Endothelial cell of umbilical vein (primary cell): Measurements from ENCODE around the gene PCP4L1. TPM values are rescaled to one million over a fixed set of nuclear protein-coding genes. Genes with fewer than 3 reads are reported as not detected.

Source experiments
- BruUV-seq: library from RNA; stranded (reverse); fragments of 400-500 nt; replicated peaks from 2 replicates; lab custom pipeline; 2021; lab: Mats Ljungman, UMichigan
- CTCF ChIA-PET: fragments of 300-600, 350-600 bp; sonication (Branson Sonifier 250); formaldehyde crosslinking; loops from one replicate; lab custom pipeline; 2021; ENCODE audit warnings: antibody characterized with exemption, inconsistent platforms; lab: Charles Lee
- POLR2A ChIA-PET: fragments of 300-600, 350-600 bp; sonication (Branson Sonifier 250); formaldehyde crosslinking; loops from one replicate; lab custom pipeline; 2021; ENCODE audit warnings: antibody characterized with exemption, inconsistent platforms; lab: Charles Lee
- DNase-seq: peaks from one replicate; pipeline ENCODE4 v3.0.0-alpha.2; 2011; ENCODE audit warnings: low read depth, low spot score
- FAIRE-seq: peaks from 2 replicates; lab custom pipeline; 2011; peaks lifted over from hg19 to GRCh38; lab: Jason Lieb, UNC
- H2AFZ ChIP-seq: 2 replicates; pipeline ENCODE4 v1.6.0; 2012; ENCODE audit warnings: low read depth, low read length, control low read depth, inconsistent platforms
- H3K27ac ChIP-seq: 2 replicates; pipeline ENCODE4 v1.5.1; 2011; ENCODE audit warnings: low read depth, mild to moderate bottlenecking, control low read depth, low read length, moderate library complexity; ENCODE audit not compliant: insufficient read depth
- H3K27me3 ChIP-seq, 2 experiments: 2 replicates each; pipeline versions ENCODE4 v1.6.0 to v1.6.1; 2011; ENCODE audit warnings: low read length in 2 of 2, mixed read lengths in 1 of 2; ENCODE audit not compliant: control insufficient read depth in 2 of 2, insufficient read depth in 2 of 2
- H3K36me3 ChIP-seq, 2 experiments: 2 replicates in 1 of 2; 3 replicates in 1 of 2; pipeline ENCODE4 v1.5.1; 2011; ENCODE audit warnings: low read length in 2 of 2, mild to moderate bottlenecking in 1 of 2, moderate library complexity in 1 of 2; ENCODE audit not compliant: control insufficient read depth in 2 of 2, insufficient read depth in 2 of 2; ENCODE audit errors: extremely low read depth in 1 of 2
- H3K4me1 ChIP-seq: 3 replicates; pipeline ENCODE4 v1.5.1; 2011; ENCODE audit warnings: mild to moderate bottlenecking, low read length; ENCODE audit not compliant: control insufficient read depth, insufficient read depth; ENCODE audit errors: extremely low read depth
- H3K4me2 ChIP-seq: 2 replicates; pipeline ENCODE4 v1.6.1; 2011; ENCODE audit warnings: low read length, control low read depth, mixed read lengths; ENCODE audit not compliant: insufficient read depth
- H3K4me3 ChIP-seq, 3 experiments: fragments of 200-600 bp in 1 of 3; sonication (generic), shearing (Covaris generic) in 1 of 3; replicated peaks in 1 of 3; 2 replicates each; pipeline ENCODE4 v1.5.1; 2011 to 2016; ENCODE audit warnings: control low read depth in 3 of 3, low read length in 3 of 3, mild to moderate bottlenecking in 2 of 3, inconsistent platforms in 1 of 3, low read depth in 1 of 3, moderate library complexity in 1 of 3; ENCODE audit not compliant: insufficient read depth in 1 of 3
- H3K79me2 ChIP-seq: 2 replicates; pipeline ENCODE4 v1.6.0; 2012; ENCODE audit warnings: low read length, inconsistent platforms; ENCODE audit not compliant: control insufficient read depth, insufficient read depth
- H3K9ac ChIP-seq: replicated peaks from 2 replicates; pipeline ENCODE3; 2011; ENCODE audit warnings: low read length, control low read depth; ENCODE audit not compliant: insufficient read depth; ENCODE audit errors: extremely low read depth
- H3K9me1 ChIP-seq: replicated peaks from 3 replicates; pipeline ENCODE4 v1.6.0; 2011; ENCODE audit warnings: mild to moderate bottlenecking, low read length; ENCODE audit not compliant: control insufficient read depth, insufficient read depth; ENCODE audit errors: extremely low read depth
- H3K9me3 ChIP-seq: replicated peaks from 2 replicates; pipeline ENCODE4 v1.5.1; 2012; ENCODE audit warnings: low read length, inconsistent platforms; ENCODE audit not compliant: control insufficient read depth, insufficient read depth
- H4K20me1 ChIP-seq: replicated peaks from 2 replicates; pipeline ENCODE3; 2011; ENCODE audit warnings: mild to moderate bottlenecking, low read length; ENCODE audit not compliant: control insufficient read depth, insufficient read depth; ENCODE audit errors: extremely low read depth
- EZH2 ChIP-seq: IDR thresholded peaks from 2 replicates; pipeline ENCODE4 v1.6.1; 2012; ENCODE audit warnings: borderline replicate concordance, low read depth, mild to moderate bottlenecking, moderate library complexity, low read length, inconsistent platforms; ENCODE audit not compliant: severe bottlenecking
- FOS ChIP-seq: IDR thresholded peaks from 2 replicates; pipeline ENCODE4 v1.6.1; 2011; ENCODE audit warnings: mild to moderate bottlenecking, low read length, moderate library complexity, borderline replicate concordance; ENCODE audit not compliant: insufficient read depth
- GATA2 ChIP-seq: IDR thresholded peaks from 2 replicates; pipeline ENCODE4 v1.7.0; 2011; ENCODE audit warnings: low read depth, mild to moderate bottlenecking, moderate library complexity, mixed read lengths, low read length; ENCODE audit not compliant: insufficient read length, insufficient read depth
- JUN ChIP-seq: IDR thresholded peaks from 2 replicates; pipeline ENCODE4 v1.6.1; 2011; ENCODE audit warnings: borderline replicate concordance, low read depth; ENCODE audit not compliant: insufficient read length, insufficient read depth
- MYC ChIP-seq: IDR thresholded peaks from one replicate; pipeline ENCODE4 v1.6.1; 2011; ENCODE audit warnings: mild to moderate bottlenecking, low read depth, low read length
- POLR2A ChIP-seq: IDR thresholded peaks from 2 replicates; pipeline ENCODE4 v1.6.1; 2012; ENCODE audit warnings: low read depth, mild to moderate bottlenecking, control low read depth, low read length
- POLR2AphosphoS5 ChIP-seq: IDR thresholded peaks from 2 replicates; pipeline ENCODE4 v1.6.1; 2012; ENCODE audit warnings: low read depth, mild to moderate bottlenecking, control low read depth, low read length, moderate library complexity; ENCODE audit not compliant: insufficient read depth
- dilution Hi-C: fragments of 300-500 bp; cut with MboI; formaldehyde crosslinking; loops from one replicate; pipeline ENCODE4 v1.15.0; 2019; ENCODE audit warnings: low sequenced_read_pairs; ENCODE audit not compliant: extremely low pct_ligation_motif_present
- intact Hi-C: fragments of 100-400 bp; cut with micrococcal nuclease; formaldehyde crosslinking; loops from one replicate; pipeline ENCODE4 v1.10.0; 2022
- polyA plus RNA-seq, 4 experiments: library from polyadenylated mRNA; depleted of rRNA in 3 of 4; stranded (reverse) in 3 of 4; unstranded in 1 of 4; fragments of >200 nt; gene quantifications; 2 replicates each; pipeline versions ENCODE4 v1.2.1 to v1.2.3, GENCODE V29; 2011 to 2012; ENCODE audit warnings: missing spikeins in 1 of 4
- total RNA-seq: library from RNA; stranded (reverse); gene quantifications from 2 replicates; pipeline ENCODE4 v1.2.3, GENCODE V29; 2021
- TF ChIP-seq, protein P1 (sequence below): IDR thresholded peaks from 2 replicates; pipeline ENCODE4 v1.6.1; 2011; ENCODE audit not compliant: insufficient read depth, insufficient read length
- TF ChIP-seq, protein P2 (sequence below), 2 donors: IDR thresholded peaks; 1 replicate in 1 of 2; 2 replicates in 1 of 2; pipeline ENCODE4 v1.5.1; 2011; ENCODE audit warnings: low read length in 2 of 2, mild to moderate bottlenecking in 2 of 2, moderate library complexity in 2 of 2, control low read depth in 1 of 2, inconsistent platforms in 1 of 2, low read depth in 1 of 2; ENCODE audit not compliant: insufficient read depth in 1 of 2; ENCODE audit errors: extremely low read depth in 1 of 2

The PCP4L1 gene
- total and polyA plus RNA-seq, 2 donors (not counting 3 experiments of a cell fraction or from before 2014, with no cell fraction given), result not detected

DNA sequence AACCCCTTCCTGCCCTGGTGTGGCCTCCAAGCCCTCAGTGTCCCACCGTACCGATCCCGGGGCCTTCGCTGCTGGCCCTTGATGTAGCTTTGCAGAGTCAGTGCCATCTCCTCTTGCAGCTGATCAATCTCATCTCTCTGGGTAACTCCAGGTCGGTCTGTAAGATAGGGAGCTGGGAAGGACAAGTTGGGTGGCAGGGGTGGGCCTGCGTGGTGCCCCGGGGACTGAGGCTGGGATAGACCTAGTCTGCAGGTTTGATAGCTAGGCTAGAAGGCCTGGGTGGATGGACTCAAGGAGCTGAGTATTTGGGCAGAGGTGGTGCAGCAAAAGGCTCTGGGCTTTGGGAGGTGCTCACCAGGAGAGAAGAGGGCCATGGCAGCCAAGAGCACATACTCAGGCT, 27.8 kb upstream of the PCP4L1 start:
- H3K9me3 ChIP-seq, result no peaks in the 10 kb centered on the region
- no peak overlapping the region for H3K27ac ChIP-seq
- CTCF ChIA-PET, result interaction anchor here (1.8 to 6.9 kb wide), 5 partner anchors 10 to 152 kb away, joined by 5 to 156 read pairs (median 39); partner anchors contain the start of gene CFAP126
- H3K79me2 ChIP-seq, result no peaks in the 10 kb centered on the region
- H3K4me1 ChIP-seq, result peaks cover 18% of the 10 kb centered on the region
- peaks cover 10% of the 10 kb centered on the region in 2 experiments for H3K36me3 ChIP-seq
- dilution Hi-C loops, result no loop called here
- no peak overlapping the region for H3K9ac ChIP-seq
- no TSS peak for BruUV-seq
- no peaks in the 10 kb centered on the region for H3K9me1 ChIP-seq
- no peak for FAIRE-seq
- no peak for DNase-seq
- H4K20me1 ChIP-seq, result no peaks in the 10 kb centered on the region
- H3K4me3 ChIP-seq, result no peak overlapping the region
- no peak overlapping the region for H3K4me2 ChIP-seq
- H3K27me3 ChIP-seq, result peaks cover 0 to 2% of the 10 kb centered on the region in 2 experiments
- no peak overlapping the region for H2AFZ ChIP-seq
- TF ChIP-seq EZH2 (no peak), FOS (no peak), GATA2 (no peak), MYC (no peak), JUN (no peak), POLR2AphosphoS5 (no peak), POLR2A (no peak)
- TF ChIP-seq, protein P1, sequence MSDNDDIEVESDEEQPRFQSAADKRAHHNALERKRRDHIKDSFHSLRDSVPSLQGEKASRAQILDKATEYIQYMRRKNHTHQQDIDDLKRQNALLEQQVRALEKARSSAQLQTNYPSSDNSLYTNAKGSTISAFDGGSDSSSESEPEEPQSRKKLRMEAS, result no peak
- TF ChIP-seq, protein P2, sequence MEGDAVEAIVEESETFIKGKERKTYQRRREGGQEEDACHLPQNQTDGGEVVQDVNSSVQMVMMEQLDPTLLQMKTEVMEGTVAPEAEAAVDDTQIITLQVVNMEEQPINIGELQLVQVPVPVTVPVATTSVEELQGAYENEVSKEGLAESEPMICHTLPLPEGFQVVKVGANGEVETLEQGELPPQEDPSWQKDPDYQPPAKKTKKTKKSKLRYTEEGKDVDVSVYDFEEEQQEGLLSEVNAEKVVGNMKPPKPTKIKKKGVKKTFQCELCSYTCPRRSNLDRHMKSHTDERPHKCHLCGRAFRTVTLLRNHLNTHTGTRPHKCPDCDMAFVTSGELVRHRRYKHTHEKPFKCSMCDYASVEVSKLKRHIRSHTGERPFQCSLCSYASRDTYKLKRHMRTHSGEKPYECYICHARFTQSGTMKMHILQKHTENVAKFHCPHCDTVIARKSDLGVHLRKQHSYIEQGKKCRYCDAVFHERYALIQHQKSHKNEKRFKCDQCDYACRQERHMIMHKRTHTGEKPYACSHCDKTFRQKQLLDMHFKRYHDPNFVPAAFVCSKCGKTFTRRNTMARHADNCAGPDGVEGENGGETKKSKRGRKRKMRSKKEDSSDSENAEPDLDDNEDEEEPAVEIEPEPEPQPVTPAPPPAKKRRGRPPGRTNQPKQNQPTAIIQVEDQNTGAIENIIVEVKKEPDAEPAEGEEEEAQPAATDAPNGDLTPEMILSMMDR (IDR thresholded peaks at IDR 0.05; ENCODE audit: extremely low read depth in 1 of 2, insufficient read depth in 1 of 2, low read depth in 1 of 2, low read length in 2 of 2), result no peak
- intact Hi-C loops, result no loop called here
- POLR2A ChIA-PET, result no interaction called here
